A673 (cell line): ENCODE results near the gene MDFIC2.

Experiments used
- CTCF ChIP-seq: fragments of 300-800, 200-600 bp; sonication (generic); conservative IDR thresholded peaks from 2 replicates; pipeline ENCODE4 v1.5.1; 2017; ENCODE audit warnings: low read depth, mild to moderate bottlenecking, antibody characterized with exemption, low read length, moderate library complexity, mixed read lengths
- EZH2 ChIP-seq: fragments of 200-600 bp; sonication (generic); IDR thresholded peaks from 2 replicates; pipeline ENCODE4 v1.6.1; 2017; ENCODE audit warnings: borderline replicate concordance, low read depth, mild to moderate bottlenecking, mixed read lengths, antibody characterized with exemption, low read length; ENCODE audit not compliant: poor library complexity, severe bottlenecking

GRCh38 chr3:70256566-70256965 lies 55.9 kb downstream of the MDFIC2 start:
- no peak for TF ChIP-seq CTCF
- no peak for TF ChIP-seq EZH2
